Measurements from ENCODE around the gene ZC2HC1C. TPM values are rescaled to one million over a fixed set of nuclear protein-coding genes. Genes with fewer than 3 reads are reported as not detected.

The ZC2HC1C gene
- total RNA-seq, 4 donors from 2014 or later = 0.32 to 5.9 (median 1.2) TPM

- 0% methylated on average over 1 of the region's 1 CpG for WGBS
- peaks cover 38% of the 10 kb centered on the region for H3K36me3 ChIP-seq
- DNase-seq (ENCODE audit: low spot score in 2 of 2) = no peak
- H3K27ac ChIP-seq = no peak overlapping the region
- H3K27me3 ChIP-seq = no peaks in the 10 kb centered on the region
- TF ChIP-seq CTCF (IDR thresholded peaks at IDR 0.05) (no peak), EP300 (IDR thresholded peaks at IDR 0.05) (no peak), POLR2AphosphoS5 (IDR thresholded peaks at IDR 0.05) (no peak), POLR2A (IDR thresholded peaks at IDR 0.05) (no peak)
- H3K4me1 ChIP-seq = peaks cover 2% of the 10 kb centered on the region
- H3K4me3 ChIP-seq = no peak overlapping the region
- no peaks in the 10 kb centered on the region for H3K9me3 ChIP-seq
Observed at GRCh38 chr14:75030147-75030546, 39.3 kb upstream of the ZC2HC1C start.

- 61% methylated on average over 2 of the region's 2 CpGs for WGBS
- Histone ChIP-seq H3K4me1 (peaks cover 5% of the 10 kb centered on the region), H3K36me3 (peaks cover 38% of the 10 kb centered on the region), H3K4me3 (no peak overlapping the region), H3K27ac (peak overlapping the region; percentile 41), H3K27me3 (no peaks in the 10 kb centered on the region), H3K9me3 (no peaks in the 10 kb centered on the region)
- no peak for TF ChIP-seq CTCF (IDR thresholded peaks at IDR 0.05)
- no peak for TF ChIP-seq POLR2AphosphoS5 (IDR thresholded peaks at IDR 0.05)
- TF ChIP-seq EP300 (IDR thresholded peaks at IDR 0.05) = no peak
- TF ChIP-seq POLR2A (IDR thresholded peaks at IDR 0.05) = no peak
- no peak for DNase-seq (ENCODE audit: low spot score in 2 of 2)
Observed at GRCh38 chr14:75032939-75033338, 36.5 kb upstream of the ZC2HC1C start.

GRCh38 chr14:75040507-75040906, 28.9 kb upstream of the ZC2HC1C start:
- Histone ChIP-seq H3K36me3 (peaks cover 7% of the 10 kb centered on the region), H3K9me3 (no peaks in the 10 kb centered on the region), H3K27me3 (no peaks in the 10 kb centered on the region), H3K27ac (no peak overlapping the region), H3K4me1 (peaks cover 23% of the 10 kb centered on the region), H3K4me3 (no peak overlapping the region)
- no peak for DNase-seq (ENCODE audit: low spot score in 2 of 2)
- 88% methylated on average over 1 of the region's 1 CpG for WGBS
- TF ChIP-seq EP300 (IDR thresholded peaks at IDR 0.05) (no peak), CTCF (IDR thresholded peaks at IDR 0.05) (no peak), POLR2AphosphoS5 (IDR thresholded peaks at IDR 0.05) (no peak), POLR2A (IDR thresholded peaks at IDR 0.05) (no peak)

GRCh38 chr14:75040959-75041358, 28.5 kb upstream of the ZC2HC1C start:
- H3K4me3 ChIP-seq = no peak overlapping the region
- H3K27ac ChIP-seq = peak overlapping the region; percentile 0
- no peaks in the 10 kb centered on the region for H3K9me3 ChIP-seq
- WGBS = 94% methylated on average over 2 of the region's 2 CpGs
- peaks cover 7% of the 10 kb centered on the region for H3K36me3 ChIP-seq
- no peaks in the 10 kb centered on the region for H3K27me3 ChIP-seq
- H3K4me1 ChIP-seq = peaks cover 23% of the 10 kb centered on the region
- no peak for DNase-seq (ENCODE audit: low spot score in 2 of 2)
- TF ChIP-seq CTCF (IDR thresholded peaks at IDR 0.05) = no peak
- TF ChIP-seq POLR2A (IDR thresholded peaks at IDR 0.05) = no peak
- no peak for TF ChIP-seq EP300 (IDR thresholded peaks at IDR 0.05)
- no peak for TF ChIP-seq POLR2AphosphoS5 (IDR thresholded peaks at IDR 0.05)

GRCh38 chr14:75041613-75042012, 27.8 kb upstream of the ZC2HC1C start:
- H3K9me3 ChIP-seq = no peaks in the 10 kb centered on the region
- H3K4me3 ChIP-seq = no peak overlapping the region
- H3K27me3 ChIP-seq = no peaks in the 10 kb centered on the region
- TF ChIP-seq POLR2A (IDR thresholded peaks at IDR 0.05) = no peak
- no peak for TF ChIP-seq EP300 (IDR thresholded peaks at IDR 0.05)
- TF ChIP-seq POLR2AphosphoS5 (IDR thresholded peaks at IDR 0.05) = no peak
- no peak for TF ChIP-seq CTCF (IDR thresholded peaks at IDR 0.05)
- H3K4me1 ChIP-seq = peaks cover 23% of the 10 kb centered on the region
- peak overlapping the region; percentile 0 for H3K27ac ChIP-seq
- peaks cover 7% of the 10 kb centered on the region for H3K36me3 ChIP-seq
- WGBS = 70% methylated on average over 4 of the region's 4 CpGs
- DNase-seq (ENCODE audit: low spot score in 2 of 2) = no peak
